OCI-LY1 (cell line): ENCODE measurements around the gene CEBPZ.

ENCODE experiments used
- H2AFZ ChIP-seq: fragments of 200-600 bp; sonication (generic), shearing (Covaris generic); 2 replicates; pipeline ENCODE4 v1.6.0; 2014; ENCODE audit warnings: antibody characterized with exemption, mild to moderate bottlenecking, low read length
- H3F3A ChIP-seq: fragments of 200-600 bp; sonication (generic), shearing (Covaris generic); 2 replicates; pipeline ENCODE4 v1.6.0; 2014; ENCODE audit warnings: mild to moderate bottlenecking, antibody characterized with exemption, low read length, moderate library complexity; ENCODE audit not compliant: insufficient read depth
- H3K27ac ChIP-seq: fragments of 200-600 bp; sonication (generic); 2 replicates; pipeline ENCODE4 v1.5.1; 2014; ENCODE audit warnings: low read length, mixed run types, mild to moderate bottlenecking, low read depth; ENCODE audit not compliant: poor library complexity, severe bottlenecking
- H3K27me3 ChIP-seq: fragments of 200-600 bp; sonication (generic); 2 replicates; pipeline ENCODE4 v1.6.0; 2014; ENCODE audit warnings: antibody characterized with exemption, mild to moderate bottlenecking, low read length, moderate library complexity; ENCODE audit not compliant: insufficient read depth
- H3K36me3 ChIP-seq: fragments of 200-600 bp; sonication (generic); 2 replicates; pipeline ENCODE4 v1.6.1; 2014; ENCODE audit warnings: mild to moderate bottlenecking, antibody characterized with exemption, low read length, moderate library complexity, mixed read lengths; ENCODE audit not compliant: insufficient read depth
- H3K4me1 ChIP-seq: fragments of 200-600 bp; sonication (generic); 2 replicates; pipeline ENCODE4 v1.5.1; 2014; ENCODE audit warnings: mild to moderate bottlenecking, low read length, moderate library complexity; ENCODE audit not compliant: insufficient read depth, severe bottlenecking
- H3K4me2 ChIP-seq: fragments of 200-600 bp; sonication (generic), shearing (Covaris generic); 2 replicates; pipeline ENCODE4 v1.6.1; 2014; ENCODE audit warnings: low read length
- H3K4me3 ChIP-seq: fragments of 200-600 bp; sonication (generic); 2 replicates; pipeline ENCODE4 v1.5.1; 2014; ENCODE audit warnings: low read length, low read depth, mild to moderate bottlenecking, mixed read lengths; ENCODE audit not compliant: poor library complexity, severe bottlenecking
- H3K79me2 ChIP-seq: fragments of 200-600 bp; shearing (Covaris generic); 2 replicates; pipeline ENCODE4 v1.6.1; 2016; ENCODE audit warnings: mixed run types, low read length, mixed read lengths; ENCODE audit not compliant: insufficient read depth
- H3K9ac ChIP-seq: fragments of 200-600 bp; sonication (generic), shearing (Covaris generic); 2 replicates; pipeline ENCODE4 v1.6.1; 2014; ENCODE audit warnings: mild to moderate bottlenecking, low read length, mixed read lengths
- H3K9me2 ChIP-seq: fragments of 200-600 bp; sonication (generic), shearing (Covaris generic); 2 replicates; pipeline ENCODE4 v1.6.1; 2014; ENCODE audit warnings: low read depth, mild to moderate bottlenecking, low read length, mixed read lengths
- H3K9me3 ChIP-seq: fragments of 200-600 bp; shearing (Covaris generic); 2 replicates; pipeline ENCODE4 v1.6.1; 2014; ENCODE audit warnings: low read length, mixed read lengths
- H4K20me1 ChIP-seq: fragments of 200-600 bp; sonication (generic), shearing (Covaris generic); 2 replicates; pipeline ENCODE4 v1.6.0; 2016; ENCODE audit warnings: mild to moderate bottlenecking, low read length; ENCODE audit not compliant: insufficient read depth
- CTCF ChIP-seq: fragments of 200-600 bp; sonication (generic), shearing (Covaris generic); IDR thresholded peaks from 2 replicates; pipeline ENCODE4 v1.5.1; 2017; ENCODE audit warnings: mild to moderate bottlenecking, antibody characterized with exemption, low read length, moderate library complexity, mixed read lengths
- EZH2 ChIP-seq: fragments of 200-600 bp; sonication (generic), shearing (Covaris generic); IDR thresholded peaks from 2 replicates; pipeline ENCODE4 v1.8.0; 2017; ENCODE audit warnings: borderline replicate concordance, mixed run types, mild to moderate bottlenecking, antibody characterized with exemption, low read length, moderate library complexity, mixed read lengths

CEBPZ gene

GRCh38 chr2:37246205-37246604 lies 14.8 kb upstream of the CEBPZ start:
- Histone ChIP-seq H3K79me2 (no peaks in the 10 kb centered on the region), H3K4me2 (no peak overlapping the region), H3K27me3 (no peaks in the 10 kb centered on the region), H2AFZ (no peak overlapping the region), H4K20me1 (no peaks in the 10 kb centered on the region), H3K4me3 (no peak overlapping the region), H3K9me3 (no peaks in the 10 kb centered on the region), H3K4me1 (no peaks in the 10 kb centered on the region), H3K9ac (no peak overlapping the region), H3F3A (no peaks in the 10 kb centered on the region), H3K27ac (no peak overlapping the region), H3K36me3 (peaks cover 88% of the 10 kb centered on the region), H3K9me2 (no peaks in the 10 kb centered on the region)
- TF ChIP-seq CTCF: no peak
- no peak for TF ChIP-seq EZH2

GRCh38 chr2:37244755-37245154 lies 13.4 kb upstream of the CEBPZ start:
- Histone ChIP-seq H3K79me2 (no peaks in the 10 kb centered on the region), H3K27me3 (no peaks in the 10 kb centered on the region), H4K20me1 (no peaks in the 10 kb centered on the region), H3K4me1 (no peaks in the 10 kb centered on the region), H3K4me2 (no peak overlapping the region), H3K4me3 (no peak overlapping the region), H3K9me2 (no peaks in the 10 kb centered on the region), H2AFZ (no peak overlapping the region), H3K9ac (no peak overlapping the region), H3K36me3 (peaks cover 87% of the 10 kb centered on the region), H3K9me3 (no peaks in the 10 kb centered on the region), H3F3A (no peaks in the 10 kb centered on the region), H3K27ac (no peak overlapping the region)
- TF ChIP-seq CTCF (no peak), EZH2 (no peak)

GRCh38 chr2:37244017-37244416 lies 12.6 kb upstream of the CEBPZ start:
- Histone ChIP-seq H3K79me2 (no peaks in the 10 kb centered on the region), H3K4me1 (no peaks in the 10 kb centered on the region), H3F3A (no peaks in the 10 kb centered on the region), H3K9me3 (no peaks in the 10 kb centered on the region), H3K27me3 (no peaks in the 10 kb centered on the region), H3K36me3 (peaks cover 85% of the 10 kb centered on the region), H3K4me2 (no peak overlapping the region), H2AFZ (no peak overlapping the region), H3K4me3 (no peak overlapping the region), H4K20me1 (no peaks in the 10 kb centered on the region), H3K9ac (no peak overlapping the region), H3K27ac (no peak overlapping the region), H3K9me2 (no peaks in the 10 kb centered on the region)
- TF ChIP-seq CTCF (no peak), EZH2 (no peak)
